Measurements from ENCODE around the gene PNMA6E.

The PNMA6E gene

DNA sequence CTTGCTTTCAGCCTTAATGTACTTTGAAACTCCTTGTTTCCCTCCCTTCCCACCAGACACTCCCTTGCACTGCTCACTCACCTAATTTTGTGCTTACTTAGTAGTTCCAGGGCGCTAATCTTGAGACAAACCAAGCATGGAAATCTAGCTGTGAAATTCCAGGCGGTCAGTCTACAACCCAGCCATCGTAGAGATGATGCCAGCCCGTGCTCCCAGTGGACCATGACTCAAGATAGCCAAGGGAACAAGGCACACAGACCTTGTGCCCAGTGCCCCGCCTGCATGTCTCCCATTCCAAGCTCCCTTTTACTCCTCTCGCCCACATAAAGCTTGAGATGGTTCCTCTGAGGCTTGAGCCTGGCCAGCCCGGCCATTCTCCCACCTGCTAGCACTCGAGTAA is 33.7 kb upstream of the PNMA6E start:
- no peak for DNase-seq

DNA sequence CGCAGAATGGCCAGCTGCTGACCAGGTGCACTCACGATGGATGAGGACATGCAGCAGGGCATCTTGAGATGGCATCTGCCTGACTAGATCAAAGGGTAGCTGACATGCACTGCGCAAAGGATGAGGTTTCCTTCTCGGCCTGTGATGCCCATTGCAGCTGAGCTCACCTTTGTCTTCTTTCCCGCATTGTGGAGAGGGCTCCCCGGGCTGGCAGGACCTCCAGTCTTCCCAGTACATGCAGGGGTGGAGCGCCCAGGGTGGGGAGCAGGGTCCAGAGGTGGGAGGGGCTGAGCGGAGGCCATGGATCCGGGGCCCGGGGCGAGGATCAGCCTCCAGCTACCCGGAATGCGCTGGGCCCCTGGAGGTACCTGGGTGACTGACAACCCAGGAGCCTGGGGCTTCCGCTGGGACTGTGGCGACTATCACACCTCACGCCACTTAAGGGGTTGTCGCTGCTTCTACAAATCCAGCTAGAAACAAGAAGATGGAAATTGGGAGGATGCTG is 32.7 kb upstream of the PNMA6E start:
- DNase-seq, result no peak

DNA sequence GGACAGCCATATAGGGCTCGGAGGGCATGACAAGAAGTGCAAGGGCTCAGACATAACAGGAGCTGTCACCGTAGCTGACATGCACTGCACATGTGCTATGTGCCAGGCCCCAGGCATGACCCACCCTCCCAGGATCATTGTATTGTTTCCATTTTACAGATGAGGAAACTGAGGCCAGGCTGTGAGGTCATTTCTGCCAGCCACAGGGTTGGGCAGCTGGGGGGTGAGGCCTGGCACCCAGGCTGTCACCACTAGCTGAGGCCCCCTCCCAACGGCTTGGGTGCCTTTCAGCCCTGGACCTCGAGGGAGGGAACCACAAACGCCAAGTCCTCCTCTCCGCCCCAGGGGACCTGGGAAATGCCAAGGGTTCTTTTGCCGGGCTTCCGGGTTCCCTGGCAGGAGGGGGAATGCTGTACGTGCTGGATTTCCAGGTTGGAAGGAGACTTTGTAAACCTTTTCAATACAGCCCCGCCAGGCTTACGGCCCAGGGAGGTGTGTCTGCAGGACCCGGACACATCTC is 32.1 kb upstream of the PNMA6E start:
- no peak for DNase-seq

DNA sequence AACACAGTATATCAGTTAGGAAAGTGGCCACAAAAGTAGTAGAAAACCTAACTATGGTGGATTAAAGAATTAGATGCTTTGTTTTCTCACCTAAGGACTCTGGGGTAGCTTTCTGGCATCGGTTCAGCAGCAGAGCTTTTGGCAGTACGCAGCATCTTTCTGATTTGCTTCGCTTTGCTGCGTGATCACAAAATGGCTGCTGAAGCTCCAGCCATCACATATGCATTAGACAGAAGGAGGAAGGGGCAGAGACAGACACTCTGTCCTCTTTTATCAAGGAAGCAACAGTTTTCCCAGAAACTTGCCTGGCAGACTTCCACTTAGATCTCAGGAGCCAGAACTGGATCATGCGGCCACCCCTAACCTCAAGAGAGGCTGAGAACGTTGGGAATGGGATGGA is 29.6 kb upstream of the PNMA6E start:
- DNase-seq, result no peak

DNA sequence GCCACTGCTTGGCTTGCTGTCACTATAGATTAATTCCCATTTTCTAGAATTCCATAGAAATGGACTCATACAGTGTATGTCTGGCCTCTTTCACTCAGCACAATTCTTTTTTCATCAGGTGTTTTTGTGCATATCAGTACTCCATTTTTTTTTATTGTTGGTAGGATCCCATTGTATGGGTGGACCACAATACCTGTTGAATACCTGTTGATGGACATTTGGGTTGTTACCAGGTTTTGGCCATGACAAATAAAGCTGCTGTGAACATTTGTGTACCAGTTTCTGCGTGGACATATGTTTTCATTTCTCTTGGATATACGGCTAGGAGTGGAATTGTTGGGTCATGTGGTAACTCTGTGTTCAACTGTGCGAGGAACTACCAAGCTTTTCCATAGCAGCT is 25.1 kb upstream of the PNMA6E start:
- no peak for DNase-seq

DNA sequence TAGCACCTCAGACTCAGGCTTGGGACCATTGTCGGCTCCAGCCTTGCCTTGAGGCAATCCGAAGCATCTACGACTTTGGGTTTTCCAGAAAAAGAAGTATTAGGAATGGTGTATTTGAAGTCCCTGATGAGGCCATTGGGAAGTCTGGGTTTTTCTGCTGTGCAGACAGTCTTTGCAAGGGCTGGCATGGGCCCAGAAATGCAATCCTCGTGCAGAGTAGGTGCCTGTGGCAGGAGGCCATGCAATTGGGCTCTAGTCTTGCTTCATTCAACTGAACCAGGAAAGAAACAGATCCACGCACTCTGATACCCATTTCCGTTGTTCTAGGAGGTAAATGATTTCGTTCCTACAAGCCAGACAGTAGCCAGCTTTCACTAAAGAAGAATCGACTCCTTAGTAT is 22.5 kb upstream of the PNMA6E start:
- DNase-seq, result no peak

DNA sequence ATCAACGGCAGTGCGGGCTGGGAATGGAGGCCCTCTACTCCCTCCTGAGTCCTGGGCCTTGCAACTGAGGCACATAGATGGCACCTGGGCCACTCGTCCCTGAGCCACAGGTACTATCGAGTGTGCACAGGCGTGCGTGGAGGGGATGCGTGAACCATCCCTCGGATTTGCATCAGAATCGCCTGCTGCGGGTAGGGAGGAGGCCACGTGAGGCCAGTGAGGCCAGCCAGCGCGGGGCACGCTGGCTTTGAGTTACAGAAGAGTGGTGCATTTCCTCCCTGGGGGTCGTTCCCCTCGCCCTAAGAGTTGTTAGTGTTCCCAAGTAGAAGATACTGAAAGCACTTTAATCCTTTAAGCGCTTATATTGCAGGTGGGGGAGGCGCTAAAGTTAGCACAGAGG is 20.7 kb upstream of the PNMA6E start:
- DNase-seq, result no peak

DNA sequence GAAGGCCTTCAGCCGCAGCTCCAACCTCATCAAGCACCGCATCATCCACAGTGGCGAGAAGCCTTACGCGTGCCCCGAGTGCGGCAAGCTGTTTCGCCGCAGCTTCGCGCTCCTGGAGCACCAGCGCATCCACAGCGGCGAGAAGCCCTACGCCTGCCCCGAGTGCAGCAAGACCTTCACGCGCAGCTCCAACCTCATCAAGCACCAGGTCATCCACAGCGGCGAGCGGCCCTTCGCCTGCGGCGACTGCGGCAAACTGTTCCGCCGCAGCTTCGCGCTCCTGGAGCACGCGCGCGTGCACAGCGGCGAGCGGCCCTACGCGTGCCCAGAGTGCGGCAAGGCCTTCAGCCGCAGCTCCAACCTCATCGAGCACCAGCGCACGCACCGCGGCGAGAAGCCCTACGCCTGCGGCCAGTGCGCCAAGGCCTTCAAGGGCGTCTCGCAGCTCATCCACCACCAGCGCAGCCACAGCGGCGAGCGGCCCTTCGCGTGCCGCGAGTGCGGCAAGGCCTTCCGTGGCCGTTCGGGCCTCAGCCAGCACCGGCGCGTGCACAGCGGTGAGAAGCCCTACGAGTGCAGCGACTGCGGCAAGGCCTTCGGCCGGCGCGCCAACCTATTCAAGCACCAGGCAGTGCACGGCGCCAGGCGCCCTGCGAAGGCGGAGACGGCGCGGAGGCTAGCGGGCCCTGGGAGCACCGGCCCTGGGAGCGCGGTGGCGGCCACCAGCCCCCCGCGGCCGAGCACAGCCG is 19.9 kb upstream of the PNMA6E start:
- no peak for DNase-seq

DNA sequence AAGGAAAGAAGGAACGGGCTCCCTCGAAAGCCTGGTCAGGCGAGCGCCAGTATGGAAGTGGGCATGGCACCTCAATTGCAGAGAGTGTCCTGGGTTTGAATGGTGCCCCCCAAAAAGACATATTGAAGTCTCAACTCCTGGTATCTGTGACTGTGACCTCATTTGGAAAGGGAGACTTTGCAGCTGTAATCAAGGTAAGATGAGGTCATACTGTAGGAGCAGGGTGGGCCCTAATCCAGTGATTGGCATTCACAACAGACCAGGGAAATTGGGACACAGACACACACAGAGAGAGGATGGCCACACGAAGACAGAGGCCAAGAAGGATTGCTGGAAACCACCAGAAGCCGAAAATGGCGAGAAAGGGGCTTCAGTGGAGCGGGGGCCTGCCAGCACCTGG is 16.5 kb upstream of the PNMA6E start:
- DNase-seq, result no peak

DNA sequence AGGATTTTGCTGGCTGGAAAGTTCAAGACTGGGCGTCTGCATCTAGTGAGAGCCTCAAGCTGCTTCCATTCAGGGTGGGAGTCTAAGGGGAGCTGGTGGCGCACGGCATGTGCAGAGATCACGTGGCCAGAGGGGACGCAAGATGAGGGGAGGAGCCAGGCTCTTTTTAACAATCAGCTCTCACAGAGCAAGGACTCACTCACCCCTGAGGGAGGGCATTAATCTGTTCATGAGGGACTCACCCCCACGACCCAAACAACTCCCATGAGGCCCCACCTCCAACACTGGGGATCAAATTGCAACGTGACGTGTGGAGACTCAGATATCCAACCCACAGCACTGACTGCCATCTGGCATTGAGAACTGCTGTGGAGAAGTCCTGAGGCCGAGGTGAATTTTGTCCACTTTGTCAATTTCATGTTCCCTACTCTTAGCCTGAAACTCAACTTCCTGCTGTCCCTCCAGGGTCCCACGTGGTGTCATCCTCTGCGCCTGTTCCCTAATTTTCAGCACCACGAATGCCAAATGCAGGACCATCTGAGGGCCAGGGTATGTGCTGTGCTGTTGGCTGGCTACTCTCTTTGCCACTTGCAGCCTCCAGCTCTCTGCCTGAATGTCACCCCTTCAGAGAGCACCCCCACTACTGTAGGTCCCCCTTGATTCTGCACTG is 15.8 kb upstream of the PNMA6E start:
- no peak for DNase-seq

DNA sequence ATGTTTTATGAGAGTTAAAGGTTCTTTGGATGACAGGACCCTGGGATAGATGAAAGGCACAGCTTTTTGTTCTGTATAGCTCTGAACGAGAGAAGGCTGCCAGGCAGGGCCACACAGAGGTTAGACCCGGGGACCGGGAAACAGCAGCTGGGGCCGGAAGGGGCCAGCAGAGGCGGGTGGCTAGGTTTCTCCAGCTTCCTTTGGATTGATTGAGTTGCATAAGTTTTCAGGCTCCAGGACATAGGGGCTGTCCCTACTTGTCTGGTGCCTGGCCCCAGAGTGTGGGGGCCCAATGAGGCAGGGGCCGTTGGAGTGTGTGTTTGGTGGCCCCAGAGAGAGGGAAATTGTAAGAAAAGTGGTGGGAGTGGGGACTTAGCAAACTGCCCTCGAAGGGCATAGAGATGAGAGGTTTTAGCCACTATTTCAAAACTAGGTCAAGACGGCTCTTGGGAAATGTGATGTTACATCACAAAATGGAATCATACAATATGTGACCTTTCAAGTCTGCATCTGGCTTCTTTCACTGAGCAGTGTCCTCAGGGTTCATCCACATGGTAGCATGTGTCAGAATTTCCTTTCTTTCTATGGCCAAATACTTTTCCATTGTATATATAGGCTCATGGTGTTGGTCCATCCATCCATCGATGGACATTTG is 13.8 kb upstream of the PNMA6E start:
- DNase-seq, result no peak

DNA sequence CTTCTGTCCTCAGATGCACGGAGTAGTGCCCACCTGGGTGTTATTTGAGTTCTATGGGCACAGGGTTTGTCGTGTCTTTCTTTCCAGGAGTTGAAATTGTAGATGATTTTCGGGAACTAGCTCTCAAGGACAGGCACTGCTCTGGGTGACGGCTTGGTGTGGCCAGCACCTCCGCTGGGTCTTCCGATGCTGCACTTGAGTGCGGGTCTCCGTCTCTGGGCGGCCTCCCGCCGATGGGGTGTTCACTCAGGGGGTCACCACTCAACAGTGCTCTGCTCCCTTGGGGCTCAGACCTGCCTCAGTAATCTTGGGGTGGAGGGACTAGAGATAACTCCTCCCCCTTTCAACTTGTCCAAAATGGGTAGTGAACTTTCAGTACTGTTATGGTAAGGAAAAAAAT is 12.6 kb upstream of the PNMA6E start:
- no peak for DNase-seq

DNA sequence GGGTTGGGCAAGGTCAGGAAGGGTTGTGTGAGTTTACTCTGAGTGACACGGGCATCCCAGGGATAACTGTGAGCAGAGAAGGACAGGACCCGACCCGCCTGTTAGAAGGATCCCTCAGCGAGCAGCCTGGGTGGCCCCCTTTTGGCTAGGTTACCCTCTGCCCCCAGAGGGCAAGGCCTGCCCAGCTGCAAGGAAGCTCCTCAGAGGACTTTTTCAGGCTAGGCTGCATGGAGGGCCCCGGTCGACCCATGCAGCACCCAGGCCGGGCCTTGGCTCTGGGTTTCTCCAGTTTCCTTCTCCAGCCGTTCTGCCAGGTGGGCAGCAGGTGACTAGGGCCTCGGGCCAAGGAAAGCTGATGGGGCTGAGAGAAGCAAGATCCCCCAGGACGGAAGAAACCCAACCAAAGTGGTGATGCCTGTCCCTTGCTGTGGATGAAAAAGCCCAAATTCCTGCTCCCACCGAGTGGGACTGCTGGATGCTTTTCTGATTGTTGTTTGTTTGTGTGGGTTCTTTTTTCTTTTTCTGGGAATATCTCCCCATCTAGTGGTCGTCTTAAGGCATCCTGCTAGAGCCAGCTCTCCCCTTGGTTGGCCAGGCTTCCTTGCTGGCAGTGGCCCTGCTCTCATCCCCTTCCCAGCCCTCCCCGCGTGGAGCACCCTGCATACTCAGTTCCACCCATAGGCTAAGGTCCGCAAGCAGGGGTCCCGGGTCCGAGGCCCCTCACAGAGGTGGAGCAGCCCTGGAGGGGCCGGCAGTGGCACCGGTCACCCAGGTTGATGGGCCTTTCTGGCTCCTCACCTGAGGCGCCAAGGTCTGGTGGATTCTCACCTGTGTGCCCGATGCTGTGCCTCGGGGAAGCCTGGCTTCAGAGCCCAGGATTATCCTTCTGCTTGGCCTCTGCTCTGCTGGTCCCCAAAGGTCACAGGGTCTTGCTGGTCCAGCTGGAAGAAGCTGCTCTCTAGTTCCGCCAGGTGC is 11.9 kb upstream of the PNMA6E start:
- no peak for DNase-seq

DNA sequence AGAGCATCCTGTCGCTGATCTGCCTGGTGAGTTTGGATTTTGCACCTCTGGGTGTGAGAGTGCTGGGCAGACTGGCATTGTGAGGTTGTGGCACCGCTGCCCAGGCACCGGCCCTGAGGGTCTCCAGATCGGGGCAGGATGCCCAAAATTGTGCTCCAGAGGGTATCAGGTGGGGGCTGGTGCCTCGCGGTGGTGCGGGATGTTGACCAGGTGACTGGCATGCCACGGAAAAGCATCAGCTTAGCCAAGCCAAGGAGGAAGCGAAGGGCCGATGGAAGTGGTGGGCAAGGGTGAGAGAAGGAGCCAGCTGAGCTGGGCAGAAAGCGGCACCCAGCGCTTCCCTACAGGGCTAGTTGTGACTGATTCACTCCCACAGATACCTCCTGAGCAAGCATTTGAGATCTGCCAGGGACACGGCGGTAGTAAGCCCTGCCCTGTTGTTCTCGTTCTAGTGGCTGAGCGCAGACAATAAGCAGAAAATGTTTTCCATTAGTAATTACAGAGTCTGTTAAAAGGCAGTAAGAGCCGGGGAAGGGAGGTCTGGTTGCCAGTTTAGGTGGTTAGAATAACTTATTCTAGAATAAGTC is 10.9 kb upstream of the PNMA6E start:
- DNase-seq, result no peak

DNA sequence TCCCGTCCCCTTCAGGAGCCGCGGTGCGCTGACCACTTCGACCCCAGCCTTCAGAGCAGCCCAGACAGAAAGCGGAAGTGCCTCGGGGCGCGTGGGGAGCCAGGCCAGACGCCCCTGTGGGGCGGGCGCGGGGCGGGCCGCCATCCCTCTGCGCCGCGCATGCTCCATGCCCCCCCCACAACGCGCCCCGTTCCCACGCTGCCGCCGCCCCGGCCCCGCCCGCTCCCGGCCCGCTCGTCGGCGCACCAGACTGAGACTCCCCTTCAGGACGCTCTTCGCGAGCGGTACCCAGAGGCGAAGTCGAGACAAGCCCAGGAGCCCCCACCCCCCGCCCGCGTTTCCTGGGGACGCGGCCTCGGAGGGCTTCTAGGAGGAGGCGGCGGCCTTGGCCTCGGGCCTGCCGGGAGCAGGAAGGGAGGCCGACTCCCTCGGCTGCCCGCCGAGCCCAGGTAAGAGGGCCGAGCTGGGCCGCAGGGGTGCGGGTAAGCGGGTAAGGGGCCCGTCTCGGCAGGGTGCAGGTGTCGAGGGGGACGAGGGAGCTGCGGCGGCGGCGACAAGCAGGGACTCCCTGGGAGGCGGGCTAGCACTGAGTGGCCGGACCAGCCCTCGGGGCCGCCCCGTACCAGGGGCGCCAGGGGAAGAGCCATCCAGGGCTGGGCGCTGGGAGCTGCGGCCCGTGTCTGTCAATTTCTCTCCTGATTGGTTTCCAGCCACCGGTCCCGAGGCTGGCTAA is 10.3 kb upstream of the PNMA6E start, which contains the start of gene ZFP92:
TSS of gene ZFP92 (plus strand) at position 218 of the 733 bp plus-strand sequence. CDS start 6,851 bp downstream, outside the sequence.
- DNase-seq, result no peak

DNA sequence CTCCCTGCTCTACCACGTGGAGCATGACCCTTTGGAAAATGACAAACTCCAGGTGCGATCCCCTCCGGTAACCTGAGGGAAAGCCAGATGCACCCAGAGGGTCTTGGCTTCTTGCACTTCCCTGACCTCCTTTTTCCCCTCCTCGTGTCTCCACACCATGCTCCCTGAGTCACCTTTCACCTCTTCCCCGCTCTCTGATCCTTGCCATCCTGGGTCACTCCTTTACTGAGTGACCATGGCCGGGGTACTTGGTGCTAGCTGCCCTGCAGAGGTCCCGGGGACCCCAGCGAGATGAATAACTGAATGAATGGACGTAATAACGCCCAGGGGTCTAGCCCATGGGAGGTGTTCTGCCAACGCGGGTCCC is 9.7 kb upstream of the PNMA6E start:
- no peak for DNase-seq

DNA sequence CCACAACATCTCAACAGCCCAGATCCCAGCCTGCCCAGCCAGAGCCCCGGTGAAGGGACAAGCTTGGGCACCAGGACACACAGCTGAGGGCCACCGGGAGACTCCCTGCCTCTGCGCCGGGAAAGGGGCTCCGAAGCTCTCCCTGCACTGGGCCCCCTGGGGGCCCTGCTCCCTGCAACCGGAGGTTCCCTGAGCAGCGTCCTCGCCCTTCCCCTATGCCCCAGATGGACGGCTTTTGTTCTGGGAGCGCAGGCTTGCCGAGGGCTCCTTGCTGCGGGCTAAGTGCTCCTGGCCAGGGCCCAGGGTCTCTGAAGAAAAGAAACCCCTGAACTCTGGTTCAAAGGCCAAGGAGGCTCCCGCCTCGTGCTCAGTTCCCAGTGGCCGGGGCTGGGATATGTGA is 9.2 kb upstream of the PNMA6E start:
- DNase-seq, result no peak

DNA sequence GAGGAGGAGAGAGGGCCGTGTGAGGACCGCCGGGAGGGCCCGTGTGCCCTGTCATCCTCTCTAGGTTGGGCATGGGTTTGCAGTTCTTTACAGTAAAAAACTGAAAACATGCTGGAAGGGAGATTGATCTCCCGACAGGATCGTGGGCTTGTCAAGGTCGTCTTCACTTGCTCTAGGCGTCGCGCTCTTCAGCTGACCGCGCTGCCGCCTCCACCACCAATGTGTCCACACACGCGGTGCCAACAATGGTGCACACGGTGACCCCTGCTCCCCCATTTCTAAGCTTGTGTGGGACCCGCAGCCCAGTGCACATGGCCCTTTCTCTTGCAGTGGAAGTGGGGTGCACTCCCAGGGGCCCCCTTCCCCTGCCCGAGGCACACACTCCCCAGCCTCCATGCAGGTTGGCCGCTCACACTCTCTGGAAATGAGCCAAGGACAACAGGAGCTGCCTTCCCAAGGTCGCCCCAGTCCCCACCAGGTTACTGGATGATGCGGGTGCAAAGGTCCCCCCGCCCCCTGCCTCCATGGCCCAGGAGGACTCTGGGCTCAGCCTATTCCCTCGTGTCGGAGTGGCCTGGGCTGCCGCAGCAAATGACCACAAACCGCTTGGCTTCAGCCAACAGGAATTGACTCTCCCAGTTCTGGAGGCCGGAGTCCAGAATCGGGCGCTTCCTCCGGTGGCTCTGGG is 8.4 kb upstream of the PNMA6E start:
- DNase-seq, result no peak

DNA sequence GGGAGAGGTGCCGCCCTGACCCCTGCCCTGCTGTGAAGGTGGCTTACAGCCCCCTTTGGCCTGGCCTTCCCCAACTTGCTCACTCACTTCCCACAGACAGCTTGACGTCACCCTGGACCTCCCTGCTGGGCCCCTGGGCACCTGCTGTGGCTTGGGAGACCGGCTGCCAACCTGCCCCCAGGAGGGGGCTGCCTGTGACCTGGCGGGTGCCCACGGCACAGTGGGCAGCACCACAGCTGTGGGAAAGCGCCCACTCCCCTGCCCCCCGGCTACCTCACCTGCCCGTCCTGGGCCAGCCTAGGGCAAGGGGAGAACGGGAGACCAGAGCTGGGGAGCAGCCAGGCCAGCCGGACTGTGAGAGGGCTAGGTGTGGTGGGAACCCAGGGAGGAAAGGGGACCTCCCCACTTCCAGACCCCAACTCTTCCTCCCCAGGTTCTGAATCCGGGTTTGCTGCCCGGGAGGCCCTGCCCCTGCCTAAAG is 7.8 kb upstream of the PNMA6E start:
- DNase-seq, result no peak

DNA sequence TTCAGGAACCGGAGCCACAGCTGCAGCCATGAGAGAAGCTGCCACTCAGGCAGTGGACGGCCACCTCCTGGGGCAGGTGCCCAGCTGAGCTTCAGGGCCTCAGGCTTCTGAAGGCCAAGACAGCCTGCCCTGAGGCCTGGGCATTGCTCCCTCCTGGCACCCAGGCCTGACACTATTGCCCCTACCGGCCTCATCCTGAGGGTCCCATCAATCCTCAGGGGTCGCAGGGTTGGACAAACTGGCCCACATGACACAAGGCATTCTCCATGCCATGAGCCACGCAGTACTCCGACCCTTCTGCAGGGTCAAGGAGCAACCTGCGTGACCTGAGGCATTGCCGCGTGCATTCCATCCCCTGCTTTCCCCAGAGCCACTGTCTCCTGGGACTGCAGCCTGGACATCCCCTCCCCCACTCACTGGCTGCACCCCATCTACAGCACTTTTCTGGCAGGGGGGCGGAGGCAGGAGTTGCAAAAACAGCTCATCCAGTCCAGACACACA is 7.1 kb upstream of the PNMA6E start:
- no peak for DNase-seq
